DOHH2 (cell line): ENCODE data around the gene PPM1H.

Experiments
- CTCF ChIP-seq: fragments of 200-600 bp; sonication (generic); IDR thresholded peaks from one replicate; pipeline ENCODE4 v1.5.1; 2014; ENCODE audit warnings: antibody characterized with exemption, mild to moderate bottlenecking, low read depth, low read length; ENCODE audit not compliant: poor library complexity, severe bottlenecking
- EZH2phosphoT487 ChIP-seq: fragments of 200-600 bp; sonication (generic); IDR thresholded peaks from 2 replicates; pipeline ENCODE4 v1.6.1; 2017; ENCODE audit warnings: borderline replicate concordance, mild to moderate bottlenecking, antibody characterized with exemption, low read length, moderate library complexity, mixed read lengths

GRCh38 chr12:62933220-62933601 lies 1.7 kb downstream of the PPM1H start:
- no peak for TF ChIP-seq CTCF
- no peak for TF ChIP-seq EZH2phosphoT487
